SKM-1 treated with dmso at 0.1 percent for 144 hours (cell line): ENCODE results near the gene CFI.

Experiments used
- DNase-seq: peaks from one replicate; lab custom pipeline; 2025; ENCODE audit not compliant: unreplicated experiment; lab: John Stamatoyannopoulos, UW

Gene CFI

GRCh38 chr4:109691411-109691920, 110.3 kb downstream of the CFI start:
- DNase-seq: no peak
